Suppressor macrophage treated with lipopolysaccharide for 4 hours (primary cell): Measurements from ENCODE around the gene TLK1.

Experiments used
- DNase-seq: peaks from one replicate; pipeline ENCODE4 v3.0.0-alpha.2; 2020

Gene TLK1

GRCh38 chr2:170996316-170996715 is 164.4 kb downstream of the TLK1 start:
- DNase-seq = no peak

DNA sequence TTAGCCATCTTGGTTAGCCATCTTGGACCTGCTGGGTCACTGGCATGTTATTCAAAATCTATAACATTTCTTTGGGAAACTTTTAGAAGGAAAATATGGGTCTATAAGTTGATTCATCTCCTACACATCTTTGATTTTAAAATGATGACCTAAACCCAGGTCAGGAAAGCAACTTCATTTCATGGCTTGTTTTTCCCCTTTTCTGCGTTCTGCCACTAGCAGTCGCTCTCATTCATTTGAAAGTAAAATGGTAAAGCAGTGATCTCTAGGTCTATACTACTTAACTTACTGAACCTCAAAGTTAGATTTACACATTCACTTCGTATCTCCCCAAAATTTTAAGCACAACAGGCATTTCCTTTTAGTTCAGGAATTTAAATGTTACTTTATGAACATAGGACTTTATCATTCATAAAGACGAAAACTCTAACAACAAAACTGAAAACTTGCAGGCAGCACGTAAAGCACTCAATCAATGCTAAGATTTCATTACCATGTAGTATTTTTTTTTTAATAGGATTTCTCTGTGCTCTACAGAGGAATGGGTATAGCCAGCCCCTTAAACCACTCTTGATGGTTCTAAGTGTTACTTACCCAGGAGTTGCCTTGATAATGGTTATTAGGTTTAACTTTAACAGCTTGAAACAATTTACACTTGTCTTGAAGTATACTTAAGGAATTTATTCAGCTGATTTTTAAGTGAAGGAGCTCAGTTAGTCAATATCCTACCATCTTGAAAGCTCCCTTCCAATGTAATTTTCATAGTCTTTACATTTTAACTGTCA is 169.1 kb downstream of the TLK1 start:
- no peak for DNase-seq

DNA sequence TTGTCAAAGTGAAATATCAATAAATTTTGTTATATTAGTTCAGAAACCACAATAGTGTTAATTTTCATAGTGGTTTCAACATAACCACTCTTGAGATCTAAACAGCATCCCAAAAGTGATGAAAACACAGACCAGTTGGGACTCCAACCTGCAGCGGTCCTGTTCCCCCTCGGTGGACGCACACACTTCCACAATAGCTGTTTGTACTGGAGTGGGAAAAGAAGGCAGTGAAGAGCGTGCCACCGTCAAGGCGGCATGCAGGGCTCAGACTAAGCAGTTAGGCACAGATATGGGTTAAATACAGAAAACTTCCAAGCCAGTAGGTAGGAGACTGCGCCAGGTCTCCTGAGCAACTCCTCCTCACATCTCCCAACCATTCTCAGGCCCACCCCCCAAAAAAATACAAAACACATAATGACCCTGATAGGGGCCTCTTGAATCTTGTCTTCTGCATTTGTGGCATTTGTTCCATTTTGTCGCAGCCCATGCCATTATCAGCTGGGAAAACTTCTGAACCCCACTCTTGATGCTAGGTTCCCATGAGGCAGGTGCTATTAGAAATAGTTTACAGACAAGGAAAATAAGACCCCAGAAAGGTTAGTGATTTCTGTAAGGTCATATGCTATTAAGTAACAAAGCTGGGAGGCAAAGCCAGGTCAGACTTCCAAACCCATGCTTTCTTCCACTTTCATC is 174.0 kb downstream of the TLK1 start:
- DNase-seq = no peak

DNA sequence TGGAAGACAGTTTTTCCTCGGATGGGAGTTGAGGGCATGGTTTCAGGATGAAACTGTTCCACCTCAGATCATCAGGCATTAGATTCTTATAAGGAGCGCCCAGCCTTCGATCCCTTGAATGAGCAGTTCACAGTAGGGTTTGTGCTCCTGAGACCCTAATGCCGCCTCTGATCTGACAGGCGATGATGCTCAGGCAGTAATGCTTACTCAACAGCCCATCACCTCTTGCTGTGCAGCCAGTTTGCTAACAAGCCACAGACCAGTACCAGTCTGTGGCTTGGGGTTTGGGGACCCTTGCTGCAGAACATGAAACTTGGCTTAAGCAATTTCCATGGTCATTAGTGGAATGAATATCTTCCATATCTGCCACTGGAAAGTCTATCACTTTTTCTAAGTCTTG is 175.3 kb downstream of the TLK1 start:
- DNase-seq = no peak

DNA sequence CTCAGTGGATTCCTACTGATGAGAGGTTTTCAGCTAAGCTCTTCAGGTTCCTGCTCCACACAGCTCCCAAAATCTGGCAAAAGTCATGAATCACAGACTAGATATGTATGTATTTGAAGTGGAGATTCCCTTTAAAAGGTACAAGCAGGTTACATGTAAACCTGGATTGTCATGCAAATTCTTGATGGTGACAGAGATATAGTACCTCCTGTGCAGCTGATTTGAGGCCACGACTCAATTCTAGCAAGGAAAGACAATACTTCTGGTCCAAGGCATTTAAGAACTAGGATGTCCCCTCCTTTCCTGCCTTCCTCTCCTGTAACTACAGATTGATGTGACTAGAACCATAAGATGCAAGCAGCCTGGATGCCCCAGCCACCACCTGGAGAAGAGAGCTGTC is 176.6 kb downstream of the TLK1 start:
- DNase-seq = no peak

- DNase-seq = no peak
Observed at GRCh38 chr2:170975943-170976270, 184.8 kb downstream of the TLK1 start.

- no peak for DNase-seq
Observed at GRCh38 chr2:170975127-170975942, 185.4 kb downstream of the TLK1 start.

- DNase-seq = no peak
Observed at GRCh38 chr2:170974304-170974993, 186.2 kb downstream of the TLK1 start.

DNA sequence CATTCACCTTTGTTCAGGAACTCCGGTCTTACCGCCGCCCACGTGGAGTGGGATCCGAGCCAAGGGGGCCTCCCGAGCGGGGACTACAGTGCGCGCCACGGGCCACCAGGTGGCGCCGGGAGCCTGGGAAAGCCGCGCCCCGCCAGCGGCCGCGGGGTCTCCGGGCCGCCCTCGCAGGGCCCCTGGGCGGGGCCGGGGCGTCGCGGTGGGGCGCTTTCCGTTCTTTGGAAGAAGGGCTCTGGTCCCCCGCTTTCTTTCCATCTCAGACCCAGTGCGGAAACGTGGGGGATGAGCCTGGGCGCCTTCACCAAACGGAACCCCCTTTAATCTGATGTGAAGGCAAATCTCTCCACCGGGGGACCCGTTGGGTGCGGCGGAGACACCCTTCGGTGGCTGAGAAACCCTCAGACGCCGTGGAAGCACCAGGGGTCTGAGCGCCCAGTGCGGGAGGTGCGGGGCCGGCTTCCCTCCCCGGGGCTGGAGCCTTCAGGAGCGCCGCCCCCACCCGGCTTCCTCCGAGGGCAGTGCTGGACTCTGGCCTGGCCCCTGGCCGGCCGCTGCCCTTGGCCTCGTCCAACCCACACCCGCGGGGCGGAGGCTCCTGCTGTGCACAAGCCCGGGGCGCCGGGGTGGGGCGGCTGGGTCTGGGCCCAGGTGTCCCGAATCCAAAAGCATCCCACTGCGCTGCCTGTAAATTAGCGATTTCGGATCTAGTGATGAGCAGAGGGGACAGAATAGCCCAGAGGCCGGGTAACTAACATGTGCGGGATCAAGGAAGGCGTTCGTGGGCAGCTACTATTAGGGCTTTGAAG is 187.0 kb downstream of the TLK1 start:
- DNase-seq = peak; percentile 88

DNA sequence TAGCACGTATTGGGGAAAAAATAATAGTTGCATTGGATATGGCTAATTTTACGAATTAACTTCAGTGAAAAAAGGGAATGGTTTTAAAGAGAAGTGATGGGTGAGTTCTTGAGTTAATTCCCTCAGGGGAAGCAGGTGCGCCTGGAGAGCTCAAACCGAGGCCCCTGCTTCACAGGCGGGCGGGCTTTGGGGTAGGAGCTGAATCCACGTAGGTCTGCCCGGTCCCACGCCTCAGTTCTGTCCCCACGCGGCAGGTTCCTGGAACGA is 187.5 kb downstream of the TLK1 start:
- DNase-seq = no peak

DNA sequence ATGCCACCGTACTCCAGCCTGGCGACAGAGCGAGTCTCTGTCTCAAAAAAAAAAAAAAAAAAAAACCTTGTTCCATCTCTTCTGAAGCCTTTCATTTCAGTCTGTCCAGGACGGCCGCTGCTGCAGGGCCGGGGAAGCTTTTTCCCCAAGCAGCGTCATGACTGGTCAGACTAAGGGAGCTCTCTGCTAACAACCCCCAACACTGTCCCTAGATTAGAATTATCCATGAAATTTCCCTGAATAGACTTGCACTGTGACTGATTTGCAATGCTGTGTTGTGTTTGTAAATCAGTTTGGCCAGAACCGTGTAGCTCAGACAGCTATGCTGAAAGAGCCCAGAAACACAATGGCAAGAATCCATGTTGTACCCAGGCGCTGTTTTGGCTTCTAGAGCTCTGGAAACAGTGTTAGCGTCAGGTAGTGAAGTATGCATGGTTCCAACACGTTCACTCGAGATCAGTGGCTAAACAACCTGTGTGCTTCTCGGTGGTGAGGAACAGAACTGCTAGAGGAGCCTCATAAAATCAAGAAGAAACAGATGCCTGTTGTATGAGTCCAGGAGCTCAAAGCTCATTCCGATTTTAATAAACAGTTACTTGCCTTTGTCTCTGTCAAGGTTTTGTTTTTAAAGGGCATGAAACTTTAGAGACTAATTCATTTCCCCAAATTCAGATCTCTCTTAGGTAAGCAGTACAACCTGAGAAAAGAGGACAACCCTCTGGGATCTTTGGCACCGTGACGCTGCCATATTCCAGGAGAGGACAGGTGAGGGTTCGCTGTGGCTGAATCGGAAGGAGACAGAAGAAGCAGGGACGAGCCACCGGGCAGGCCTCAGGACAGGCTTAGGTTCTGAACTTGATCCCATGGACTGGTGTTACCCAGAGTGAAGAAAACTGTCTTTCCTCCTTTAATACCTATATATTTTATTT is 188.1 kb downstream of the TLK1 start:
- no peak for DNase-seq

DNA sequence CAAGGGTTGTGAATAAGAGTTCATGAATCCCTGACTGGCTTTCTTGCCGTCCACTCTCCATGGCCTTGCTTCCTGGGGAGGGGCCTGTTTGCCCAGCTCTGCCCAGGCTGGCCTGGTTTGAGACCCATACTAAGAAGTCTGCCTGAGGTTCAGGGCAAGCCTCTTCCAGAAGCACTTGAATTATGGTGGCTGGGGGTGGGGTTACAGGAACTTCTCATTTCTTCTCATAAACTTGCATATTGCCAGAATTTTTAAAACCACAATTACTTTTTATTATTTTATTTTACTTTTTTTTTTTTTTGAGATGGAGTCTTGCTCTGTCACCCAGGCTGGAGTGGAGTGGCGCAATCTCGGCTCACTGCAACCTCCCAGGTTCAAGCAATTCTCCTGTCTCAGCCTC is 189.6 kb downstream of the TLK1 start:
- no peak for DNase-seq

DNA sequence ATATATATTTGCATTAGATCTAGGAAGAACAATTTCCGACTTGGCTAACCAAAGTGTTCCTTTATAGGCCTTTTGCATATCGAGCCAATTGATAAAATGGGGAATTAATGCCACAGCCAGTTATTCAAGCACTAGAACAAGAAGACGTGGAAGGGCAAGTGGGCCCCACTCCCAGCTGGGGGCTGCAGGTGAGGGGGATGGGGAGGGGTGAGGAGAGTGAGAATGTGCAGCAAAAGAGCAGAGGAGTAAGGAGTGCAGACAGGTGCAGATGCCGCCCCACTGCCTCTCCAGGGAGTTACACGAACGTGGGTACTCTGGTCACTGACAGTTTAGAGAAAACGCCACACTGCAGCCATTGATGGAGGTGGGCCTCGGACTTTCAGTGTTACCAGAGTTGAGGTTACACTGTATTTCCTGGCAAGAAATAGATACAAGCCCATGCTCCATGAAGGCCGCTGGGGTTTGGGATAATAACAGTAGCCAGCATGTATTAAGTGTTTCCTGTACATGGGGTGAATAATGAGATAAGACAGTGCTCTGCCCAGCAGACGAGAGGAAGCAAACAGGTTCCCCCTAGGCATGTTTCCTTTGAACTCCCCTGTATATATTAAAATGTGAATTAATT is 190.7 kb downstream of the TLK1 start:
- no peak for DNase-seq

DNA sequence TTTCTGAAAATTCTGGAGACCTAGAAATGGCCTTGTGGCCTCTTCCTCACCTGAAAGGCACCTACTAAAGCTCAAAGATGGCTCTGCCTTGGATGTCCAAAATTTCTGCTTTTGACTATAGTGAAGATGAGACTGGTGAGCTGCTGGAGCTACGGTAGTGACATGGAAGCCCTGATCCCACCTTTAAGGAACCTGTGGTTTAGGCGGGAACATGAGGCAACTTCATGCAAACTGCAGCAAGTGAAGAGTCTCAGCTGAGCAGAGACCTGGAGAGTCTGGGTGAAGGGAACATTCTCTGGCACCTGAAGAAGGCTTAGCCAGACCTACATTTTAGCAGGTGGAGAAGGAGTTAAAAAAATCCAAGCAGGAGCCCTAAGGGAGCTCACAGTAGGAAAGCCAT is 191.7 kb downstream of the TLK1 start:
- DNase-seq = no peak

DNA sequence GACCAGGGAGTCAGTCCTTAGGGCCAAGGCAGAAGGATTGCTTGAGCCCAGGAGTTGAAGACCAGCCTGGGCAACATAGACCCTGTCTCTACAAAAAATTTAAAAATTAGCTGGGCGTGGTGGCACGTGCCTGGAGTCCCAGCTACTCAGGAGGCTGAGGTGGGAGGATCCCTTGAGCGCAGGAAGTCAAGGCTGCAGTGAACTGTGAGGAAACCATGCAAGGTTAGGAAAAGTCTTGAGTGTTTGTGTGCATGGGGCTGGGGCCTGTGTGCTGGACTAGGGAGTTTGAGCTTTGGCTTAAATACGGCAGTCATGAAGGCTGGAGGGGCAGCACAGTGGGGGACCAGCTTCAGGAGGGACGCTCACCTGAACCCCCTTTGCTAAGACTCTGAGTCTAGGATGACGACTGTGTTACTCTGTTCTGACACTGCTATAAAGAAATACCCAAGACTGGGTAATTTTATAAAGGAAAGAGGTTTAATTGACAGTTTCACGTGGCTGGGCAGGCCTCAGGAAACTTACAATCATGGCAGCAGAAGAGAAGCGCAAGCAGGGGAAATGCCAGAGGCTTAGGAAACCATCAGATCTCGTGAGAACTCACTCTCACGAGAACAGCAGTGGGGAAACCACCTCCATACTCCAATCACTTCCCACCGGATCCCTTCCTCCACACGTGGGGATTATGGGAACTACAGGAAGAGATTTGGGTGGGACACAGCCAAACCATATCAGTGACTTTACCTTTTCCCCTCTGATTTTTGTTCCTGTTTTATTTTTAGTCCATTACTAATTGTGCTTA is 192.3 kb downstream of the TLK1 start:
- no peak for DNase-seq

- DNase-seq = no peak
Observed at GRCh38 chr2:170967553-170967952, 193.1 kb downstream of the TLK1 start.

GRCh38 chr2:170966648-170967396 is 193.9 kb downstream of the TLK1 start:
- no peak for DNase-seq

GRCh38 chr2:170965446-170966225 is 195.1 kb downstream of the TLK1 start:
- no peak for DNase-seq

DNA sequence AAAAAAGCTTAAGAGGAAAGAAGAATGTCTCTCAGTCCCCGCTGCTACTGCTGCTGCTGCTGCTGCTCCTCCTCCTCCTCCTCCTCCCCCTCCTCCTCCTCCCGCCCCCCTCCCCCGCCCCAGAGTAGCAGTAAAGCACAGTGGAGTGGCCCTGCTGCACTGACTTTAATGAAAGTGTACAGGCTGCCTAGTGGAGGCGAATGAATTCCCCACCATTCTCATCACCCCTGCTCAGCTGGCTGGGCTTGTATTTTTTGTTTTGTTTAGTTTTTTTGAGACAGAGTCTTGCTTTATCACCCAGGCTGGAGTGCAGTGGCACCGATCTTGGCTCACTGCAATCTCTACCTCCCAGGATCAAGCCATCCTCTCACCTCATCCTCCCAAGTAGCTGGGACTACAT is 197.3 kb downstream of the TLK1 start:
- no peak for DNase-seq
